HG03354 (cell line): ENCODE measurements around the gene SUPV3L1.
"Not testable (repeated sequence)": the region's sequence is repeated elsewhere in the genome, so short reads cannot be mapped to it uniquely, and the experiment has no call there.

Source experiments
- ATAC-seq: cut with Tn5 transposase; IDR thresholded peaks from one replicate; pipeline ENCODE4 v1.9.1; 2021; ENCODE audit warnings: mild to moderate bottlenecking; ENCODE audit not compliant: unreplicated experiment, poor library complexity, severe bottlenecking

Gene SUPV3L1

GRCh38 chr10:69248117-69248730 lies 68.2 kb downstream of the SUPV3L1 start:
- ATAC-seq = no peak

- ATAC-seq = no peak
These were observed 70.0 kb downstream of the SUPV3L1 start for GRCh38 chr10:69250041-69250440.

GRCh38 chr10:69251417-69251816 lies 71.4 kb downstream of the SUPV3L1 start:
- not testable (repeated sequence) for ATAC-seq

- no peak for ATAC-seq
These were observed 73.1 kb downstream of the SUPV3L1 start for GRCh38 chr10:69253171-69253570.

- no peak for ATAC-seq
These were observed 74.8 kb downstream of the SUPV3L1 start for GRCh38 chr10:69254877-69255276.
